HepG2 (cell line): Measurements from ENCODE around the gene CASTOR1. TPM values are rescaled to one million over a fixed set of nuclear protein-coding genes. Genes with fewer than 3 reads are reported as not detected.

Experiments used
- ATAC-seq: fragments of 200-7000 bp; cut with Tn5 transposase; 3 replicates; pipeline ENCODE4 v1.9.1; 2020; ENCODE audit warnings: mild to moderate bottlenecking, moderate library complexity
- BruUV-seq: library from RNA; stranded (reverse); fragments of 400-500 nt; replicated peaks from 2 replicates; lab custom pipeline; 2021; lab: Mats Ljungman, UMichigan
- CTCF ChIA-PET: fragments of 300-600 bp; formaldehyde crosslinking; extraction: SDS; loops from one replicate; lab custom pipeline; 2021; ENCODE audit warnings: low total read pairs, inconsistent platforms, low intra/inter-chr PET ratio; lab: Yijun Ruan, JAX
- POLR2A ChIA-PET: fragments of 350-600 bp; sonication (Branson Sonifier 250); formaldehyde crosslinking; loops from one replicate; lab custom pipeline; 2020; ENCODE audit warnings: antibody characterized with exemption, inconsistent platforms; lab: Yijun Ruan, JAX
- DNase-seq: peaks from one replicate; pipeline ENCODE4 v3.0.0-alpha.2; 2015; ENCODE audit warnings: low spot score
- FAIRE-seq: peaks from 3 replicates; lab custom pipeline; 2011; peaks lifted over from hg19 to GRCh38; lab: Jason Lieb, UNC
- H2AFZ ChIP-seq: one replicate; pipeline ENCODE4 v1.6.1; 2011; ENCODE audit warnings: low read length, inconsistent platforms
- H3K27ac ChIP-seq: fragments of 300-600 bp; 3 replicates; pipeline ENCODE4 v1.8.0; 2011; ENCODE audit warnings: mixed run types, mild to moderate bottlenecking, mixed read lengths, low read length, inconsistent platforms; ENCODE audit not compliant: insufficient read depth; ENCODE audit errors: extremely low read length
- H3K27me3 ChIP-seq, 2 experiments: fragments of 200-600 bp in 1 of 2; 2 replicates in 1 of 2; 3 replicates in 1 of 2; pipeline versions ENCODE4 v1.6.0 to v1.8.0; 2011; ENCODE audit warnings: low read length in 2 of 2, mild to moderate bottlenecking in 2 of 2, moderate library complexity in 2 of 2, inconsistent platforms in 1 of 2; ENCODE audit not compliant: insufficient read depth in 2 of 2, control insufficient read depth in 1 of 2
- H3K36me3 ChIP-seq, 2 experiments: fragments of 200-600 bp in 1 of 2; replicated peaks in 1 of 2; 2 replicates in 1 of 2; 3 replicates in 1 of 2; pipeline versions ENCODE4 v1.5.1 to v1.8.0; 2011; ENCODE audit warnings: low read length in 2 of 2, inconsistent platforms in 1 of 2; ENCODE audit not compliant: insufficient read depth in 2 of 2, control insufficient read depth in 1 of 2
- H3K4me1 ChIP-seq: 2 replicates; pipeline ENCODE4 v1.5.1; 2012; ENCODE audit warnings: low read length, inconsistent platforms; ENCODE audit not compliant: insufficient read depth
- H3K4me2 ChIP-seq: 2 replicates; pipeline ENCODE4 v1.6.0; 2011; ENCODE audit warnings: low read depth, low read length, inconsistent platforms
- H3K4me3 ChIP-seq, 3 experiments: fragments of 200-600 bp in 1 of 3; sonication (generic), shearing (Covaris generic) in 1 of 3; replicated peaks in 1 of 3; 2 replicates each; pipeline ENCODE4 v1.5.1; 2011 to 2016; ENCODE audit warnings: low read length in 3 of 3, inconsistent platforms in 2 of 3, low read depth in 2 of 3, mild to moderate bottlenecking in 2 of 3, control low read depth in 1 of 3, mixed read lengths in 1 of 3; ENCODE audit not compliant: insufficient read depth in 1 of 3
- H3K79me2 ChIP-seq: one replicate; pipeline ENCODE4 v1.6.1; 2011; ENCODE audit warnings: low read length, inconsistent platforms; ENCODE audit not compliant: insufficient read depth
- H3K9ac ChIP-seq: 2 replicates; pipeline ENCODE4 v1.6.0; 2011; ENCODE audit warnings: mild to moderate bottlenecking, low read depth, low read length, inconsistent platforms; ENCODE audit not compliant: insufficient read depth
- H3K9me3 ChIP-seq: 2 replicates; pipeline ENCODE4 v1.5.1; 2012; ENCODE audit warnings: mild to moderate bottlenecking, low read length
- H4K20me1 ChIP-seq: 2 replicates; pipeline ENCODE4 v1.6.0; 2011; ENCODE audit warnings: inconsistent platforms, mild to moderate bottlenecking, low read length, moderate library complexity; ENCODE audit not compliant: insufficient read depth
- HNF1B ChIP-seq: sonication (generic); formaldehyde crosslinking; IDR thresholded peaks from 2 replicates; pipeline ENCODE4 v1.5.1; 2020; ENCODE audit warnings: mild to moderate bottlenecking, moderate library complexity, missing genetic modification reagents
- MAX ChIP-seq: IDR thresholded peaks from 2 replicates; pipeline ENCODE4 v1.6.1; 2012; ENCODE audit warnings: inconsistent platforms
- MEIS2 ChIP-seq: sonication (generic); formaldehyde crosslinking; IDR thresholded peaks from 2 replicates; pipeline ENCODE4 v1.9.0; 2021; ENCODE audit warnings: mild to moderate bottlenecking, missing genetic modification reagents
- ZBTB33 ChIP-seq: sonication (generic); formaldehyde crosslinking; IDR thresholded peaks from 2 replicates; pipeline ENCODE4 v1.4.0; 2020; ENCODE audit warnings: missing genetic modification reagents
- WGBS: methylation state at CpG from one replicate; pipeline ENCODE4 v1.1.6; 2017; ENCODE audit warnings: low lambda C conversion rate; 5-methylcytosine and 5-hydroxymethylcytosine counted together
- in situ Hi-C: cut with HindIII; loops from 2 replicates; pipeline ENCODE4 v1.10.0; 2017; ENCODE audit warnings: low pct_unique_long_range_greater_than_20kb; ENCODE audit not compliant: extremely low pct_ligation_motif_present
- intact Hi-C: fragments of 100-400 bp; cut with micrococcal nuclease; formaldehyde crosslinking; loops from one replicate; pipeline ENCODE4 v1.10.0; 2022; ENCODE audit not compliant: unreplicated experiment
- polyA plus RNA-seq, 8 experiments: library from polyadenylated mRNA; depleted of rRNA in 3 of 8; stranded (reverse) in 7 of 8; unstranded in 1 of 8; fragments of >200 nt; fragmentation: Illumina TruSeq in 4 of 8; extraction: Trizol in 4 of 8; gene quantifications; 2 replicates each; pipeline versions ENCODE4 v1.2.1 to v1.2.3, GENCODE V29; 2011 to 2016; ENCODE audit warnings: low read depth in 4 of 8, missing spikeins in 1 of 8, mixed read lengths in 1 of 8; ENCODE audit not compliant: insufficient read depth in 1 of 8
- total RNA-seq, 5 experiments: library from RNA; depleted of rRNA; stranded (reverse); fragments of >200 nt; fragmentation: Illumina TruSeq; extraction: Trizol; gene quantifications; 2 replicates each; pipeline ENCODE4 v1.2.3, GENCODE V29; 2016; ENCODE audit warnings: low read depth in 1 of 5

CASTOR1 gene
- total and polyA plus RNA-seq, 2 of the 13 experiments (the other 11 are each of a cell fraction or from before 2014, with no cell fraction given): 2.6 to 4.4 TPM

DNA sequence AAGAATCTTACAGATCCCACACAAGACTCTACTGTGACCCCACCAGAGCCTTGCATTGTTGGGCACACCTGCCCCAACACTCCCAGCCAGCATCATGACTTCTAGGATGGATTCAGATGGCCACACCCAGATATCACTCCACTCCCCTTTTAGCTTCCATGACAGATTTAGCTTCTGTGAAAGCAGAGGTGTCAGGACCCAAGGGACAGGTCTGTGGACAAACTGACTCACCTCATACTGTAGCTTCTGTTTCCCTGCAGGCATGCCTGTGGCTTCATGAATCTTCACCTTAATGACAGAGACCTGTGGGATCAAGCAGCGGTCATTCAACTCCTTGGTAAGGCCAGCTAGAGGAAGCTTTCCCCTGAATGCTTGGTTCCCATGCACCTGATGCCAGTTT is 45.9 kb upstream of the CASTOR1 start (continued):
- TF ChIP-seq HNF1B (CRISPR knock-in tag) (no peak), MAX (no peak)

GRCh38 chr22:30334646-30335045 is 45.3 kb upstream of the CASTOR1 start:
- Histone ChIP-seq H3K9me3 (no peaks in the 10 kb centered on the region), H3K4me2 (no peak overlapping the region), H3K4me3 (no peak overlapping the region), H3K27ac (no peak overlapping the region), H3K4me1 (peaks cover 10% of the 10 kb centered on the region; the same call in 1 of the 2 replicates), H4K20me1 (no peaks in the 10 kb centered on the region), H3K27me3 (no peaks in the 10 kb centered on the region), H3K9ac (no peak overlapping the region), H3K79me2 (no peaks in the 10 kb centered on the region), H3K36me3 (peaks cover 50 to 69% of the 10 kb centered on the region in 2 experiments; a peak in 4 of 5 replicates), H2AFZ (no peak overlapping the region)
- no peak for ATAC-seq
- 98% methylated on average over 4 of the region's 4 CpGs for WGBS
- ChIA-PET POLR2A (no interaction called here), CTCF (no interaction called here)
- in situ Hi-C loops (no loop called here), intact Hi-C loops (no loop called here)
- TF ChIP-seq MEIS2 (CRISPR knock-in tag) (no peak), ZBTB33 (peak; percentile 57)
- FAIRE-seq: no peak
- DNase-seq: no peak
- BruUV-seq: no TSS peak
